GM23248 (cell line): Measurements from ENCODE around the gene KCP. TPM values are rescaled to one million over a fixed set of nuclear protein-coding genes. Genes with fewer than 3 reads are reported as not detected.

ENCODE experiments used
- DNase-seq: peaks from one replicate; pipeline ENCODE4 v3.0.0-alpha.2; 2015
- H2AFZ ChIP-seq: fragments of 200-600 bp; sonication (generic); 2 replicates; pipeline ENCODE4 v1.6.1; 2016; ENCODE audit warnings: antibody characterized with exemption
- H3F3A ChIP-seq: fragments of 200-600 bp; sonication (generic); 2 replicates; pipeline ENCODE4 v1.6.1; 2016; ENCODE audit warnings: mild to moderate bottlenecking, antibody characterized with exemption, mixed run types; ENCODE audit not compliant: insufficient read depth
- H3K27ac ChIP-seq: fragments of 200-600 bp; sonication (generic); 2 replicates; pipeline ENCODE4 v1.5.1; 2016; ENCODE audit warnings: mild to moderate bottlenecking
- H3K27me3 ChIP-seq: fragments of 200-600 bp; sonication (generic); replicated peaks from 2 replicates; pipeline ENCODE4 v1.6.1; 2016; ENCODE audit warnings: mild to moderate bottlenecking; ENCODE audit not compliant: insufficient read depth
- H3K36me3 ChIP-seq: fragments of 200-600 bp; sonication (generic); 2 replicates; pipeline ENCODE4 v1.6.1; 2016; ENCODE audit warnings: low read depth, mild to moderate bottlenecking
- H3K4me1 ChIP-seq: fragments of 200-600 bp; sonication (generic); 2 replicates; pipeline ENCODE4 v1.6.1; 2016; ENCODE audit warnings: mild to moderate bottlenecking; ENCODE audit not compliant: insufficient read depth
- H3K4me2 ChIP-seq: fragments of 200-600 bp; sonication (generic); one replicate; pipeline ENCODE4 v1.6.1; 2016; ENCODE audit warnings: mild to moderate bottlenecking; ENCODE audit not compliant: unreplicated experiment
- H3K4me3 ChIP-seq: fragments of 200-600 bp; sonication (generic); 2 replicates; pipeline ENCODE4 v1.5.1; 2016; ENCODE audit warnings: mild to moderate bottlenecking
- H3K79me2 ChIP-seq: fragments of 200-600 bp; sonication (generic); 2 replicates; pipeline ENCODE4 v1.6.1; 2016; ENCODE audit warnings: mild to moderate bottlenecking; ENCODE audit not compliant: insufficient read depth
- H3K9ac ChIP-seq: fragments of 200-600 bp; sonication (generic); 2 replicates; pipeline ENCODE4 v1.6.1; 2016; ENCODE audit warnings: mild to moderate bottlenecking
- H3K9me2 ChIP-seq: fragments of 200-600 bp; sonication (generic); 2 replicates; pipeline ENCODE4 v1.6.1; 2016; ENCODE audit warnings: mixed run types, mild to moderate bottlenecking, moderate library complexity; ENCODE audit not compliant: insufficient read depth
- H3K9me3 ChIP-seq: fragments of 200-600 bp; sonication (generic); one replicate; pipeline ENCODE4 v1.6.1; 2017; ENCODE audit warnings: low read depth
- H4K20me1 ChIP-seq: fragments of 200-600 bp; sonication (generic); 2 replicates; pipeline ENCODE4 v1.6.0; 2016; ENCODE audit not compliant: insufficient read depth
- EZH2 ChIP-seq: fragments of 200-600 bp; sonication (generic); IDR thresholded peaks from 2 replicates; pipeline ENCODE4 v1.6.1; 2018; ENCODE audit warnings: antibody characterized with exemption, mild to moderate bottlenecking; ENCODE audit not compliant: insufficient read depth, poor library complexity, severe bottlenecking
- EZH2phosphoT487 ChIP-seq: fragments of 200-600 bp; sonication (generic); IDR thresholded peaks from 2 replicates; pipeline ENCODE4 v1.6.1; 2018; ENCODE audit warnings: antibody characterized with exemption, moderate library complexity, mild to moderate bottlenecking, low read depth; ENCODE audit not compliant: insufficient read depth
- WGBS, 2 experiments: methylation state at CpG; one replicate each; pipeline ENCODE4 v1.1.6; 2015 to 2017; ENCODE audit warnings: low lambda C conversion rate in 2 of 2, low coverage in 1 of 2; ENCODE audit errors: missing lambda C conversion rate in 2 of 2; 5-methylcytosine and 5-hydroxymethylcytosine counted together
- in situ Hi-C: fragments of 300-500 bp; cut with MboI; formaldehyde crosslinking; loops from 2 replicates; pipeline ENCODE4 v1.15.0; 2020
- polyA plus RNA-seq: library from polyadenylated mRNA; unstranded; fragments of >200 nt; fragmentation: Nextera tagmentation; extraction: Ambion mirVana; gene quantifications from 2 replicates; pipeline ENCODE4 v1.2.1, GENCODE V29; 2016
- total RNA-seq: library from RNA; depleted of rRNA; stranded (reverse); fragments of >200 nt; shearing (Covaris generic); gene quantifications from 2 replicates; pipeline ENCODE4 v1.2.3, GENCODE V29; 2014

Gene KCP
- total and polyA plus RNA-seq, 2 experiments from 2014 or later = 0.10 TPM; not detected in 1

- no peaks in the 10 kb centered on the region for H3K9me3 ChIP-seq
- no peaks in the 10 kb centered on the region for H3K4me1 ChIP-seq
- TF ChIP-seq EZH2 (no peak), EZH2phosphoT487 (no peak)
- no peaks in the 10 kb centered on the region for H3K79me2 ChIP-seq
- DNase-seq = no peak
- no peaks in the 10 kb centered on the region for H3K9me2 ChIP-seq
- H3K4me2 ChIP-seq = no peak overlapping the region
- H3K27ac ChIP-seq = no peak overlapping the region
- H3K4me3 ChIP-seq = no peak overlapping the region
- no peak overlapping the region for H3K9ac ChIP-seq
- WGBS, 2 experiments = 81 to 84% methylated on average over 7 of the region's 7 CpGs
- in situ Hi-C loops = loop anchor here (25.0 kb wide), 1 partner anchor 276 kb away; no protein-coding TSS in a partner anchor
- no peaks in the 10 kb centered on the region for H4K20me1 ChIP-seq
- H2AFZ ChIP-seq = no peak overlapping the region
- H3K27me3 ChIP-seq = no peaks in the 10 kb centered on the region
- H3F3A ChIP-seq = no peaks in the 10 kb centered on the region
- no peaks in the 10 kb centered on the region for H3K36me3 ChIP-seq
Measured at GRCh38 chr7:128888039-128888755, 22.3 kb downstream of the KCP start.

GRCh38 chr7:128887169-128888038 lies 23.1 kb downstream of the KCP start:
- no peak for TF ChIP-seq EZH2phosphoT487
- TF ChIP-seq EZH2 = no peak
- Histone ChIP-seq H3F3A (no peaks in the 10 kb centered on the region), H3K36me3 (no peaks in the 10 kb centered on the region), H3K27ac (no peak overlapping the region), H3K4me1 (no peaks in the 10 kb centered on the region), H3K27me3 (no peaks in the 10 kb centered on the region), H3K4me3 (no peak overlapping the region), H3K9ac (no peak overlapping the region), H4K20me1 (no peaks in the 10 kb centered on the region), H3K9me3 (no peaks in the 10 kb centered on the region), H2AFZ (no peak overlapping the region), H3K79me2 (no peaks in the 10 kb centered on the region), H3K9me2 (no peaks in the 10 kb centered on the region), H3K4me2 (no peak overlapping the region)
- in situ Hi-C loops = loop anchor here (25.0 kb wide), 1 partner anchor 275 kb away; no protein-coding TSS in a partner anchor
- DNase-seq = no peak
- WGBS, 2 experiments = 77 to 88% methylated on average over 3 to 7 of the region's 7 CpGs

- Histone ChIP-seq H3K27ac (no peak overlapping the region), H3K36me3 (no peaks in the 10 kb centered on the region), H3K4me1 (no peaks in the 10 kb centered on the region), H3K4me2 (no peak overlapping the region), H3K27me3 (no peaks in the 10 kb centered on the region), H3K79me2 (no peaks in the 10 kb centered on the region), H4K20me1 (no peaks in the 10 kb centered on the region), H3K9me3 (no peaks in the 10 kb centered on the region), H3K4me3 (no peak overlapping the region), H3F3A (no peaks in the 10 kb centered on the region), H3K9ac (no peak overlapping the region), H2AFZ (no peak overlapping the region), H3K9me2 (no peaks in the 10 kb centered on the region)
- in situ Hi-C loops = loop anchor here (25.0 kb wide), 1 partner anchor 274 kb away; no protein-coding TSS in a partner anchor
- TF ChIP-seq EZH2phosphoT487 (no peak), EZH2 (no peak)
- no peak for DNase-seq
- WGBS, 2 experiments = 66 to 74% methylated on average over 9 to 13 of the region's 14 CpGs
Measured at GRCh38 chr7:128886391-128887168, 23.9 kb downstream of the KCP start.
